IPS-15b (cell line): ENCODE results near the gene AAMDC.
"Not testable (repeated sequence)": the region's sequence is repeated elsewhere in the genome, so short reads cannot be mapped to it uniquely, and the experiment has no call there.

Source experiments
- H3K27me3 ChIP-seq: one replicate; pipeline ENCODE4 v1.6.1; 2013; ENCODE audit warnings: low read length; ENCODE audit not compliant: control insufficient read depth, insufficient read depth
- H3K36me3 ChIP-seq: one replicate; pipeline ENCODE4 v1.6.1; 2013; ENCODE audit warnings: low read length; ENCODE audit not compliant: control insufficient read depth, insufficient read depth
- H3K4me1 ChIP-seq: one replicate; pipeline ENCODE4 v1.6.1; 2013; ENCODE audit warnings: mild to moderate bottlenecking, low read length; ENCODE audit not compliant: control insufficient read depth, insufficient read depth
- H3K4me3 ChIP-seq: one replicate; pipeline ENCODE4 v1.5.1; 2013; ENCODE audit warnings: low read depth, low read length
- H3K9ac ChIP-seq: one replicate; pipeline ENCODE4 v1.6.1; 2013; ENCODE audit warnings: low read depth, mild to moderate bottlenecking, low read length
- H3K9me3 ChIP-seq: one replicate; pipeline ENCODE4 v1.6.1; 2013; ENCODE audit warnings: mild to moderate bottlenecking, low read length; ENCODE audit not compliant: control insufficient read depth, insufficient read depth

AAMDC gene

GRCh38 chr11:77822126-77822525 lies 1.2 kb downstream of the AAMDC start:
- not testable (repeated sequence) for H3K27me3 ChIP-seq, H3K9ac ChIP-seq, H3K9me3 ChIP-seq, H3K4me1 ChIP-seq, H3K36me3 ChIP-seq
- peak overlapping the region; percentile 95 for H3K4me3 ChIP-seq

DNA sequence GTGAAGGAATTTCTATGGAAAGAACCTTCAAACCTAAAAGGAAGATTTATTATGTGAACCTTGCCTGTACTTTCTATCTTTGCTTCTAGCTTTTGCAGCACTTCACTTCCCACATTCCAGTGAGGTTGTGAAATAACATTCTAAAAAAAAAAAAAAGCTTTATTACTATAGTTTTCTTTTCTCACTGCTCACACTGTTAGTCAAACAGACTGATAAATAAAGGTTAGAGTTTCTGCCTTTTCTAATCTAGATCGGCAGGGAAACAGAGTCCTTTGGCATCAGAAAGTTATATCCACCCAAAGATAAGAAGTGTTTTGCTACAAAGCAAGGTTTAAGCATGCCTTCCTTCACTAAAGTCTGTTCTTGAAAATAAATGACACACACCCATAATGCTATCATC lies 2.8 kb downstream of the AAMDC start:
- no peak overlapping the region for H3K4me3 ChIP-seq
- H3K9me3 ChIP-seq, result no peaks in the 10 kb centered on the region
- H3K36me3 ChIP-seq, result no peaks in the 10 kb centered on the region
- no peaks in the 10 kb centered on the region for H3K27me3 ChIP-seq
- no peak overlapping the region for H3K9ac ChIP-seq
- H3K4me1 ChIP-seq, result no peaks in the 10 kb centered on the region

DNA sequence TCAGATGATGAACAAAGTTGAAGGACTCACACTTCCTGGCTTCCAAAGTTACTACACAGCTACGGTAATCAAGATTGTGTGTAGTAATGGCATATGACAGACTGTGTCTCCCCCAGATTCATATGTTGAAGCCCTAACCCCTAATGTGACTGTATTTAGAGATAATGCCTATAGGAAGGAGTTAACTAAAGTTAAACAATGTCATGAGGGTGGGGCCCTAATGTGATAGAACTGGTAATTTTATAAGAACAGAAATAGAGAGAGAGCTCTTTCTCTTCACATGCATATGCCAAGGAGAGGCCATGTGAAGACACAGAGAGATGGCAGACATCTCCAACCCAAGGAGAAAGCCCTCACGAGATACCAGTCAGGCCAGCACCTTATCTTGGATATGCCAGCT lies 8.0 kb downstream of the AAMDC start:
- Histone ChIP-seq H3K4me3 (no peak overlapping the region), H3K4me1 (no peaks in the 10 kb centered on the region), H3K9me3 (peaks cover 4% of the 10 kb centered on the region), H3K36me3 (no peaks in the 10 kb centered on the region), H3K27me3 (no peaks in the 10 kb centered on the region), H3K9ac (no peak overlapping the region)

- no peaks in the 10 kb centered on the region for H3K36me3 ChIP-seq
- no peak overlapping the region for H3K4me3 ChIP-seq
- H3K4me1 ChIP-seq, result no peaks in the 10 kb centered on the region
- H3K27me3 ChIP-seq, result no peaks in the 10 kb centered on the region
- H3K9me3 ChIP-seq, result peaks cover 4% of the 10 kb centered on the region
- no peak overlapping the region for H3K9ac ChIP-seq
These were observed 12.4 kb downstream of the AAMDC start for GRCh38 chr11:77833302-77833701.

DNA sequence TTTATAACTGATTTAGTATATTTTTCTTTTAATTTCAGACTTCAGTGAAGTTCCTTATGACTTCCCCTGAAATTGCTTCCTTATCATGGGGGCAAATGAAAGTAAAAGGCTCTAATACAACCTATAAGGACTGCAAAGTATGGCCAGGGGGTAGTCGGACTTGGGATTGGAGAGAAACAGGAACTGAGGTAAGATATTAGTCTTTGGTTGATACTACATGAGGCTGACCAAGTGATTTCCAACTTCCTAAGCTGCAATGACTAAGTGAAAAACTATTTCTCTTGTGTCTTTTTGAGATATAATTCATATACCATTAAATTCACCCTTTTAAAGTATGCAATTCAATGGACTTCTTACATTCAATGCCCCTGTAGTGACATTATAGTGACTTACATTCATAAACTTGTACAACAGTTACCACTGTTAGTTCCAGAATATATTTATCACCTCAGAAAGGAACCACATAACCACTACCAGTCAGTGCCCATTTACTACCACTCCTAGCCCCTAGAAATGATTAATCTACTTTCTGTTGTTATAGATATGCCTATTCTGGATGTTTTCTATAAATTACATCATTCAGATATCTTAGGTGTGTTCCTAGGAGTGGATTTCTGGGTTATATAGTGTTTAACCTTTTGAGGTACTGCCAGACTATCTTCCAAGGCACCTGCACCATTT lies 21.6 kb downstream of the AAMDC start:
- H3K27me3 ChIP-seq, result no peaks in the 10 kb centered on the region
- H3K9me3 ChIP-seq, result no peaks in the 10 kb centered on the region
- H3K4me1 ChIP-seq, result no peaks in the 10 kb centered on the region
- H3K36me3 ChIP-seq, result no peaks in the 10 kb centered on the region
- H3K4me3 ChIP-seq, result no peak overlapping the region
- no peak overlapping the region for H3K9ac ChIP-seq

DNA sequence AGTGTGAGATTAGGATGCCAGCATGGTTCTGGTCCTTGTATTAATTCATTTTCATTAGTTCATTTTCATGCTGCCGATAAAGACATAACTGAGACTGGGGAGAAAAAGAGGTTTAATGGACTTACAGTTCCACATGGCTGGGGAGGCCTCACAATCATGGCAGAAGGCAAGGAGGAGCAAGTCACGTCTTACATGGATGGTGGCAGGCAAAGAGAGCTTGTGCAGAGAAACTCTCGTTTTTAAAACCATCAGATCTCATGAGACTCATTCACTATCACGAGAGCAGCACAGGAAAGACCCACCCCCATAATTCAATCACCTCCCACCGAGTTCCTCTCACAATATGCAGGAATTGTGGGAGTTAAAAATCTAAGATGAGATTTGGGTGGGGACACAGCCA lies 22.8 kb downstream of the AAMDC start:
- not testable (repeated sequence) for H3K9me3 ChIP-seq, H3K4me1 ChIP-seq, H3K27me3 ChIP-seq, H3K36me3 ChIP-seq, H3K4me3 ChIP-seq, H3K9ac ChIP-seq

- Histone ChIP-seq H3K27me3 (no peaks in the 10 kb centered on the region), H3K4me3 (no peak overlapping the region), H3K9me3 (peaks cover 14% of the 10 kb centered on the region), H3K9ac (no peak overlapping the region), H3K4me1 (no peaks in the 10 kb centered on the region), H3K36me3 (no peaks in the 10 kb centered on the region)
These were observed 30.6 kb downstream of the AAMDC start for GRCh38 chr11:77851503-77851902.

DNA sequence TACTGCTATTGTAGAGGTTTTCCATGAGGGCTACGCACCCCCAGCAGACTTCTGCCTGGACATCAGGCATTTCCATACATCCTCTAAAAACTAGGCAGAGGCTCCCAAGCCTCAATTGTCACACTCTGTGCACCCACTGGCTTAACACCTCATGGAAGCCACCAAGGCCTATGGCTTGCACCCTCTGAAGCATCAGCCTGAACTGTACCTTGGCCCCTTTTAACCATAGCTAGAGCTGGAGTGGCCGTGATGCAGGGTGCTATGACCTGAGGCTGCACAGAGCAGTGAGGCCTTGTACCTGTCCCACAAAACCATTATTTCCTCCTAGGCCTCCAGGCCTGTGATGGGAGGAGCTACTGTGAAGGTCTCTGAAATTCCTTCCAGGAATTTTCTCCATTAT lies 33.9 kb downstream of the AAMDC start:
- H3K27me3 ChIP-seq, result no peaks in the 10 kb centered on the region

DNA sequence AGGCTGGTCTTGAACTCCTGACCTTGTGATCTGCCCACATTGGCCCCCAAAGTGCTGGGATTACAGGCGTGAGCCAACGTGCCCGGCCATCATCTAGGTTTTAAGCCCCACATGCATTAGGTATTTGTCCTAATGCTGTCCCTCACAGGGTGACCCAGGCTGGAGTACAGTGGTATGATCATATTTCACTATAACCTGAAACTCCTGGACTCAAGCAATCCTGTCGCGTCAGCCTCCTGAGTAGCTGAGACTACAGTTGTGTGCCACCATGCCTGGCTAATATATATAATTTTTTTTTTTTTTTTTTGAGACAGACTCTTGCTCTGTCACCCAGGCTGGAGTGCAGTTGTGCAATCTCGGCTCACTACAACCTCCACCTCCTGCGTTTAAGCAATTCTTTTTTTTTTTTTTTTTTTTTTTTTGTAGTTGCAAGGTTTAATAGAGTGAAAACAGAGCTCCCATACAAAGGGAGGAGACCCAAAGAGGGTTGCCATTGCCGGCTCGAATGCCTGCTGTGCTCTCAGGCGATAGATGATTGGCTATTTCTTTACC lies 37.0 kb downstream of the AAMDC start:
- not testable (repeated sequence) for H3K4me3 ChIP-seq, H3K27me3 ChIP-seq, H3K4me1 ChIP-seq, H3K36me3 ChIP-seq, H3K9ac ChIP-seq
- peaks cover 14% of the 10 kb centered on the region for H3K9me3 ChIP-seq

More for the DNA sequence above, 33.9 kb downstream of the AAMDC start:
- Histone ChIP-seq H3K4me3 (no peak overlapping the region), H3K4me1 (no peaks in the 10 kb centered on the region), H3K9ac (no peak overlapping the region), H3K36me3 (no peaks in the 10 kb centered on the region), H3K9me3 (peaks cover 14% of the 10 kb centered on the region)

- H3K36me3 ChIP-seq, H3K9ac ChIP-seq, H3K4me1 ChIP-seq: not testable (repeated sequence)
These were observed 40.5 kb downstream of the AAMDC start for GRCh38 chr11:77861444-77861843.

DNA sequence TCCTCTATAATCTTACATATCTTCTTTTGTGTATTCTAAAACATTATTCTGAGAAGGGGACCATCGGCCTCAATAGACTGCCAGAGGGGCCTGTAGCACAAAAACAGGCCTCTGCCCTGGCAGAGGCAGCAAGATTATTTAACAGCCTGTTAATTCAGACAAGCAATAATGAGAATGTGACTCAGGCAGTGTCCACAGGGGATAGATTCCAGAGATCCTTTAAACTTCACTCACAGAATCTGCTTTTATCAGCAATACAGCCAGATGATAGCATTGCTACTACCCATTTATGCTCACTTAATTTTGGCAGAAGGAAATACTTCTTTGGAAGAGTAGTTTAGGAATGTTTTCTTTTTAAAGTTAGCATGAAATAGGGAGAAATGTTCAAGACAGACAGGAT lies 44.9 kb downstream of the AAMDC start:
- no peaks in the 10 kb centered on the region for H3K27me3 ChIP-seq

More at GRCh38 chr11:77861444-77861843, 40.5 kb downstream of the AAMDC start:
- H3K4me3 ChIP-seq, H3K27me3 ChIP-seq, H3K9me3 ChIP-seq: not testable (repeated sequence)

GRCh38 chr11:77866336-77866735 lies 45.4 kb downstream of the AAMDC start:
- H3K4me1 ChIP-seq, result no peaks in the 10 kb centered on the region
- no peaks in the 10 kb centered on the region for H3K9me3 ChIP-seq
- H3K9ac ChIP-seq, result no peak overlapping the region
- no peaks in the 10 kb centered on the region for H3K27me3 ChIP-seq
- no peak overlapping the region for H3K4me3 ChIP-seq
- H3K36me3 ChIP-seq, result peaks cover 3% of the 10 kb centered on the region

More for the DNA sequence above, 44.9 kb downstream of the AAMDC start:
- Histone ChIP-seq H3K9ac (no peak overlapping the region), H3K4me3 (no peak overlapping the region), H3K36me3 (peaks cover 3% of the 10 kb centered on the region), H3K9me3 (no peaks in the 10 kb centered on the region), H3K4me1 (no peaks in the 10 kb centered on the region)
